Keratinocyte (primary cell): ENCODE data around the gene GRN.

Experiments
- CTCF ChIP-seq, 3 experiments: IDR thresholded peaks in 1 of 3; conservative IDR thresholded peaks in 1 of 3; optimal IDR thresholded peaks in 1 of 3; 2 replicates in 2 of 3; 3 replicates in 1 of 3; pipeline versions ENCODE3 to v1.5.1; 2011; ENCODE audit warnings: low read length in 3 of 3, mild to moderate bottlenecking in 3 of 3, moderate library complexity in 2 of 3, control low read depth in 1 of 3, inconsistent platforms in 1 of 3; ENCODE audit not compliant: insufficient read depth in 2 of 3; ENCODE audit errors: extremely low read depth in 1 of 3
- EZH2 ChIP-seq: IDR thresholded peaks from one replicate; pipeline ENCODE4 v1.6.1; 2012; ENCODE audit warnings: inconsistent platforms, mild to moderate bottlenecking, low read length, moderate library complexity

DNA sequence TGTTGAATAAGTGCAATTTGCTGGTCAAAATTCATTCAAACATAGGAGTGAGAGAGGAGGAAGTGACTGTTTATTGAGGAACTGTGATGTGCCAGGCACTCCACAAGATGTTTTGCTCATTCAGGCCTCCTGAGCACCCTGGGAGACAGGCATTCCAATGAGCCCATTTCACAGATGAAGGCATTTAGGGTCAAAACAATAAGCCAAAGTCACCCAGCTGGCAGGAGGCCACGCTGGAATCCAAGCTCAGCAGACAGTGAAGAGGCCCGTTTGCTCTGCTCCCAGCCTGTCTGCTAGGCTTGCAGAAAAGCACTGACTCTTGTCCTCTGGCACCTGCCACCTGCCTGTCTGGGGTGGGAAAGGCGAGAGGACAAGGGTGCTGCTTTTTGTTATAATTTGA lies 10.4 kb upstream of the GRN start:
- TF ChIP-seq CTCF (optimal IDR thresholded peaks at IDR 0.05 in 1 of 3, IDR thresholded peaks at IDR 0.05 in 1 of 3, conservative IDR thresholded peaks at IDR 0.05 in 1 of 3; ENCODE audit: extremely low read depth in 1 of 3, insufficient read depth in 2 of 3, low read length in 3 of 3) (no peak), EZH2 (no peak)
